Loucy (cell line): ENCODE measurements around the gene PRKN.

Experiments used
- H2AFZ ChIP-seq: fragments of 200-600 bp; sonication (generic); 2 replicates; pipeline ENCODE4 v1.6.0; 2016; ENCODE audit warnings: antibody characterized with exemption, mild to moderate bottlenecking, low read length, moderate library complexity
- H3F3A ChIP-seq: fragments of 200-600 bp; 2 replicates; pipeline ENCODE4 v1.6.0; 2016; ENCODE audit warnings: antibody characterized with exemption, low read depth, mild to moderate bottlenecking
- H3K27me3 ChIP-seq: fragments of 200-600 bp; sonication (generic); 2 replicates; pipeline ENCODE4 v1.6.1; 2014; ENCODE audit warnings: low read length, mild to moderate bottlenecking; ENCODE audit not compliant: insufficient read depth, poor library complexity, severe bottlenecking
- H3K36me3 ChIP-seq: fragments of 200-600 bp; sonication (generic); 2 replicates; pipeline ENCODE4 v1.6.1; 2016; ENCODE audit warnings: low read length; ENCODE audit not compliant: insufficient read depth
- H3K4me1 ChIP-seq: fragments of 200-600 bp; sonication (generic); 2 replicates; pipeline ENCODE4 v1.5.1; 2014; ENCODE audit warnings: low read length, mild to moderate bottlenecking; ENCODE audit not compliant: insufficient read depth, poor library complexity, severe bottlenecking
- H3K4me2 ChIP-seq: fragments of 200-600 bp; sonication (generic); 2 replicates; pipeline ENCODE4 v1.6.0; 2014; ENCODE audit warnings: antibody characterized with exemption, low read length, low read depth, mild to moderate bottlenecking; ENCODE audit not compliant: poor library complexity, severe bottlenecking
- H3K4me3 ChIP-seq: fragments of 200-600 bp; sonication (generic); 2 replicates; pipeline ENCODE4 v1.5.1; 2014; ENCODE audit warnings: low read length, mild to moderate bottlenecking, mixed read lengths; ENCODE audit not compliant: poor library complexity, severe bottlenecking
- H3K79me2 ChIP-seq: fragments of 200-600 bp; sonication (generic); 2 replicates; pipeline ENCODE4 v1.6.1; 2014; ENCODE audit warnings: low read length; ENCODE audit not compliant: insufficient read depth
- H3K9ac ChIP-seq: fragments of 200-600 bp; sonication (generic); 2 replicates; pipeline ENCODE4 v1.6.0; 2014; ENCODE audit warnings: mild to moderate bottlenecking, low read depth, low read length, moderate library complexity; ENCODE audit not compliant: poor library complexity, severe bottlenecking
- H3K9me2 ChIP-seq: fragments of 200-600 bp; sonication (generic); replicated peaks from 2 replicates; pipeline ENCODE4 v1.6.1; 2016; ENCODE audit warnings: low read depth, low read length, mixed read lengths
- H3K9me3 ChIP-seq: fragments of 200-600 bp; sonication (generic); 2 replicates; pipeline ENCODE4 v1.6.1; 2014; ENCODE audit warnings: mild to moderate bottlenecking, antibody characterized with exemption, low read length, low read depth; ENCODE audit not compliant: insufficient read depth
- H4K20me1 ChIP-seq: fragments of 200-600 bp; sonication (generic); 2 replicates; pipeline ENCODE4 v1.6.0; 2014; ENCODE audit warnings: antibody characterized with exemption, low read length, mild to moderate bottlenecking; ENCODE audit not compliant: insufficient read depth, poor library complexity, severe bottlenecking
- EZH2phosphoT487 ChIP-seq: fragments of 200-600 bp; IDR thresholded peaks from 2 replicates; pipeline ENCODE4 v1.6.1; 2018; ENCODE audit warnings: antibody characterized with exemption, mild to moderate bottlenecking, moderate library complexity, borderline replicate concordance
- TF ChIP-seq, protein P1 (sequence below): fragments of 200-600 bp; sonication (generic); conservative IDR thresholded peaks from 2 replicates; pipeline ENCODE4 v1.5.1; 2014; ENCODE audit warnings: mild to moderate bottlenecking, antibody characterized with exemption, low read length

Gene PRKN

DNA sequence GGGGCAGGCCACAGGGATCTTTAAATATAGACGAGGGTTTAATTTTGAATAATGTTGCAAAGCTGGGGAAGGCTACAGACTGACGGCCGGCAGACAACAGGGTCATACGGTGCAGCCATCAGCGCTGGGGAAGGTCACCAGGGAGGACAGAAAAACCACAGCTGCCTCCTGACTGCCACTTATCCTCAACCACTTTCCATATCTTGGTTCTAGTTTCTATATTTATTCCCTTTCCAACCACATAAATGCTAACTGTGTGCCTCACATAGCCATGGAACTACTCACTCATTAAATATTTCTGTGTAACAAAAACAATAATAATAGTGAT lies 1368.0 kb downstream of the PRKN start:
- H2AFZ ChIP-seq, result no peak overlapping the region
- no peak overlapping the region for H3K4me2 ChIP-seq
- no peaks in the 10 kb centered on the region for H3K9me2 ChIP-seq

DNA sequence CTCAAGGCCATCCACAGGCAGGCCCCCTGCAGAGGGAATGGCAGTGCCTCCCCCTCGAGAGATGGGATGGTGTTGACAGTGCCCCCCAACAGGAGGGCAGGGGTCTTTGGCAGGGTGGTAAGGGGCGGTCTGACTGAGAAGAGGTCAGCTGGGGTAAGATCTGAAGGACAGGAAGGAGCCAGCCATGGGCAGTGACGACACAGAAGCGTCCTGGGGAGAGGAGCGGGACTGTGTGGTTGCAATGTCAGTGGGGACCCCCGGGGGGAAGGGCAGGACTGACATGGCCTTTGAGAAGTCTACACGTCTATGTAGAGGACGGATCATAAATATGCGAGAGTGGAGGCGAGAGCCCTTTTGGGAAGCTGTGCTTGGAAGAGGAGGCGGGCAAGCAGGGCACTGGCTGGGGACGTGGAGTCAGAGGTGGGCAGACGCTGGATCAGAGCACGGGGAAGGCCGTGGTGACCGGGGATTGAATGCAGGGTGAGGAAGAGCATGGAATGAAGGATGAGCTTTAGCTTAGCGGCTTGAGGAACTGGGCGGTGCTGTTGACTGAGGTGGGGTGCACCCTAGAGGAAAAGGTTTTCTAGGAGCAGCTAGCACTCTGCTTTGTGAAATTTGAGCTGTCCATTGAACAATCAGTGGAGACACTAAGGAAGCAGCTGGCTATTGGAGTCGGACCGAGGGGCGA lies 1371.3 kb downstream of the PRKN start:
- Histone ChIP-seq H3K36me3 (no peaks in the 10 kb centered on the region), H4K20me1 (no peaks in the 10 kb centered on the region), H3K9ac (no peak overlapping the region), H3K9me2 (no peaks in the 10 kb centered on the region), H3K79me2 (no peaks in the 10 kb centered on the region), H3F3A (no peaks in the 10 kb centered on the region), H2AFZ (no peak overlapping the region), H3K4me3 (no peak overlapping the region), H3K9me3 (peaks cover 6% of the 10 kb centered on the region; the same call in 1 of the 2 replicates), H3K27me3 (no peaks in the 10 kb centered on the region), H3K4me1 (no peaks in the 10 kb centered on the region), H3K4me2 (no peak overlapping the region)
- TF ChIP-seq, protein P1, sequence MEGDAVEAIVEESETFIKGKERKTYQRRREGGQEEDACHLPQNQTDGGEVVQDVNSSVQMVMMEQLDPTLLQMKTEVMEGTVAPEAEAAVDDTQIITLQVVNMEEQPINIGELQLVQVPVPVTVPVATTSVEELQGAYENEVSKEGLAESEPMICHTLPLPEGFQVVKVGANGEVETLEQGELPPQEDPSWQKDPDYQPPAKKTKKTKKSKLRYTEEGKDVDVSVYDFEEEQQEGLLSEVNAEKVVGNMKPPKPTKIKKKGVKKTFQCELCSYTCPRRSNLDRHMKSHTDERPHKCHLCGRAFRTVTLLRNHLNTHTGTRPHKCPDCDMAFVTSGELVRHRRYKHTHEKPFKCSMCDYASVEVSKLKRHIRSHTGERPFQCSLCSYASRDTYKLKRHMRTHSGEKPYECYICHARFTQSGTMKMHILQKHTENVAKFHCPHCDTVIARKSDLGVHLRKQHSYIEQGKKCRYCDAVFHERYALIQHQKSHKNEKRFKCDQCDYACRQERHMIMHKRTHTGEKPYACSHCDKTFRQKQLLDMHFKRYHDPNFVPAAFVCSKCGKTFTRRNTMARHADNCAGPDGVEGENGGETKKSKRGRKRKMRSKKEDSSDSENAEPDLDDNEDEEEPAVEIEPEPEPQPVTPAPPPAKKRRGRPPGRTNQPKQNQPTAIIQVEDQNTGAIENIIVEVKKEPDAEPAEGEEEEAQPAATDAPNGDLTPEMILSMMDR, result no peak
- no peak for TF ChIP-seq EZH2phosphoT487

More for the DNA sequence above, 1368.0 kb downstream of the PRKN start:
- peaks cover 14% of the 10 kb centered on the region; the same call in 1 of the 2 replicates for H3K9me3 ChIP-seq
- H3K4me1 ChIP-seq, result no peaks in the 10 kb centered on the region
- H4K20me1 ChIP-seq, result no peaks in the 10 kb centered on the region
- TF ChIP-seq, protein P1, result no peak
- TF ChIP-seq EZH2phosphoT487, result no peak
- no peaks in the 10 kb centered on the region for H3K27me3 ChIP-seq
- H3K9ac ChIP-seq, result no peak overlapping the region
- H3K79me2 ChIP-seq, result no peaks in the 10 kb centered on the region
- H3K4me3 ChIP-seq, result no peak overlapping the region
- no peaks in the 10 kb centered on the region for H3F3A ChIP-seq
- no peaks in the 10 kb centered on the region for H3K36me3 ChIP-seq

DNA sequence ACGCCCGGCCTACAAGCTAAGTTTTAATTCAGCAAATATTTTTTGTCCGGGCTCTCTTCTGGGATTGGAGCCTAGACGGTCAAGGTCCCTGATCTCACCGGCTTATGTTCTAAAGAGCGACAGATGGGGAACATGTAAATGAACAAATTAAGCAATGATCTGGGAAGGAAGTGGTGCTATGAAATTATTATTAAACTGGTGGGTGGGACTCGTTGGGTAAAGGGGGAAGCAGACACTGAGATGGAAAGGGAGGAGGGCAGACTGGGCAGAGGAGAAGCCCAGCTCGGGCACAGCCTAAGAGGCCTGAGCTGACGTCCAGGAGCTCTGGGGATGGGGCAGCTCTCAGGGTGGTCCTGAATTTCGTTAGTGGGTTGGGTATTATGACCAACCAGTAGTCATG lies 1371.9 kb downstream of the PRKN start:
- Histone ChIP-seq H3K4me3 (no peak overlapping the region), H3K36me3 (no peaks in the 10 kb centered on the region), H3K9ac (no peak overlapping the region), H2AFZ (no peak overlapping the region), H3K79me2 (no peaks in the 10 kb centered on the region), H4K20me1 (no peaks in the 10 kb centered on the region), H3K27me3 (no peaks in the 10 kb centered on the region), H3F3A (no peaks in the 10 kb centered on the region), H3K4me1 (no peaks in the 10 kb centered on the region), H3K9me3 (peaks cover 6% of the 10 kb centered on the region; the same call in 1 of the 2 replicates), H3K9me2 (no peaks in the 10 kb centered on the region), H3K4me2 (no peak overlapping the region)
- TF ChIP-seq, protein P1, result no peak
- TF ChIP-seq EZH2phosphoT487, result no peak
